Liver (tissue), 9 donors: ENCODE results near the gene FAM3B. TPM values are rescaled to one million over a fixed set of nuclear protein-coding genes. Genes with fewer than 3 reads are reported as not detected.

Experiments
- DNase-seq: peaks from one replicate; pipeline ENCODE4 v3.0.0-alpha.2; 2017; ENCODE audit warnings: low spot score
- H3K27ac ChIP-seq, 2 donors: one replicate each; pipeline ENCODE4 v1.7.0; 2013; ENCODE audit warnings: inconsistent platforms in 2 of 2, low read length in 2 of 2, control low read depth in 1 of 2, low read depth in 1 of 2, mild to moderate bottlenecking in 1 of 2
- H3K27me3 ChIP-seq, 4 donors: one replicate each; pipeline versions ENCODE4 v1.6.1 to v1.7.0; 2013; ENCODE audit warnings: low read length in 3 of 4, inconsistent platforms in 1 of 4, mild to moderate bottlenecking in 1 of 4, moderate library complexity in 1 of 4; ENCODE audit not compliant: control insufficient read depth in 4 of 4, insufficient read depth in 4 of 4
- H3K36me3 ChIP-seq, 4 donors: one replicate each; pipeline versions ENCODE4 v1.6.1 to v1.7.0; 2013; ENCODE audit warnings: low read length in 3 of 4, mild to moderate bottlenecking in 3 of 4, low read depth in 1 of 4, moderate library complexity in 1 of 4; ENCODE audit not compliant: control insufficient read depth in 4 of 4, insufficient read depth in 3 of 4
- H3K4me1 ChIP-seq, 4 donors: one replicate each; pipeline versions ENCODE4 v1.6.1 to v1.7.0; 2013; ENCODE audit warnings: low read length in 3 of 4, mild to moderate bottlenecking in 3 of 4, moderate library complexity in 1 of 4; ENCODE audit not compliant: control insufficient read depth in 4 of 4, insufficient read depth in 4 of 4
- H3K4me3 ChIP-seq, 3 donors: one replicate each; pipeline versions ENCODE4 v1.6.1 to v1.7.0; 2013; ENCODE audit warnings: low read length in 3 of 3, control low read depth in 1 of 3, low read depth in 1 of 3, mild to moderate bottlenecking in 1 of 3
- H3K9ac ChIP-seq, 2 donors: one replicate each; pipeline ENCODE4 v1.7.0; 2013; ENCODE audit warnings: low read length in 2 of 2, mild to moderate bottlenecking in 2 of 2, moderate library complexity in 2 of 2, control low read depth in 1 of 2, low read depth in 1 of 2
- H3K9me3 ChIP-seq, 4 donors: one replicate each; pipeline versions ENCODE4 v1.6.1 to v1.7.0; 2013; ENCODE audit warnings: low read length in 3 of 4; ENCODE audit not compliant: control insufficient read depth in 4 of 4
- EGR1 ChIP-seq, 2 donors: IDR thresholded peaks; 2 replicates each; pipeline ENCODE4 v1.6.1; 2016 to 2018; ENCODE audit warnings: antibody characterized with exemption in 2 of 2, low read depth in 2 of 2
- FOXA1 ChIP-seq: IDR thresholded peaks from 2 replicates; pipeline ENCODE4 v1.6.1; 2016; ENCODE audit warnings: antibody characterized with exemption
- FOXA2 ChIP-seq: IDR thresholded peaks from 2 replicates; pipeline ENCODE4 v1.6.1; 2016; ENCODE audit warnings: antibody characterized with exemption
- GABPA ChIP-seq, 2 donors: IDR thresholded peaks in 1 of 2; conservative IDR thresholded peaks in 1 of 2; 2 replicates each; pipeline ENCODE4 v1.6.1; 2016; ENCODE audit warnings: antibody characterized with exemption in 2 of 2, mild to moderate bottlenecking in 1 of 2, moderate library complexity in 1 of 2
- JUND ChIP-seq, 2 donors: IDR thresholded peaks; 2 replicates each; pipeline ENCODE4 v1.6.1; 2016; ENCODE audit warnings: antibody characterized with exemption in 2 of 2
- NR2F2 ChIP-seq: IDR thresholded peaks from 2 replicates; pipeline ENCODE4 v1.6.1; 2016; ENCODE audit warnings: antibody characterized with exemption
- TAF1 ChIP-seq: conservative IDR thresholded peaks from 2 replicates; pipeline ENCODE4 v1.6.1; 2016; ENCODE audit warnings: antibody characterized with exemption, mild to moderate bottlenecking
- WGBS: extraction: QIAGEN DNeasy Blood & Tissue Kit; methylation state at CpG from one replicate; pipeline ENCODE4 v1.1.7; 2013; 5-methylcytosine and 5-hydroxymethylcytosine counted together
- polyA plus RNA-seq, 2 donors: library from polyadenylated mRNA; stranded (reverse) in 1 of 2; unstranded in 1 of 2; fragments of 200-250 nt in 1 of 2; fragments of >200 nt in 1 of 2; fragmentation: Nextera tagmentation in 1 of 2; extraction: Ambion mirVana in 1 of 2; gene quantifications; one replicate each; pipeline versions ENCODE4 v1.2.1 to v1.2.3, GENCODE V29; 2013 to 2015
- total RNA-seq, 2 donors: library from RNA; depleted of rRNA; stranded (reverse); fragments of >200 nt; gene quantifications; one replicate each; pipeline ENCODE4 v1.2.3, GENCODE V29; 2014
- TF ChIP-seq, protein P1 (sequence below): IDR thresholded peaks from 2 replicates; pipeline ENCODE4 v1.6.1; 2016; ENCODE audit warnings: antibody characterized with exemption
- TF ChIP-seq, protein P2 (sequence below): fragments of 150-350 bp; IDR thresholded peaks from 2 replicates; pipeline ENCODE4 v1.5.1; 2017; ENCODE audit warnings: improper control_type of control experiment, low read depth, low read length; ENCODE audit not compliant: missing input control
- TF ChIP-seq, protein P3 (sequence below): IDR thresholded peaks from 2 replicates; pipeline ENCODE4 v1.6.1; 2016; ENCODE audit warnings: antibody characterized with exemption, mild to moderate bottlenecking
- TF ChIP-seq, protein P4 (sequence below): IDR thresholded peaks from 2 replicates; pipeline ENCODE4 v1.6.1; 2016; ENCODE audit warnings: antibody characterized with exemption
- donor health status: healthy.
- donor health status: healthy.
- donor health status: healthy.
- donor health status: healthy.
- donor health status: healthy.

Gene FAM3B
- total and polyA plus RNA-seq, 4 donors: 0.72 to 18.2 (median 3.4) TPM

DNA sequence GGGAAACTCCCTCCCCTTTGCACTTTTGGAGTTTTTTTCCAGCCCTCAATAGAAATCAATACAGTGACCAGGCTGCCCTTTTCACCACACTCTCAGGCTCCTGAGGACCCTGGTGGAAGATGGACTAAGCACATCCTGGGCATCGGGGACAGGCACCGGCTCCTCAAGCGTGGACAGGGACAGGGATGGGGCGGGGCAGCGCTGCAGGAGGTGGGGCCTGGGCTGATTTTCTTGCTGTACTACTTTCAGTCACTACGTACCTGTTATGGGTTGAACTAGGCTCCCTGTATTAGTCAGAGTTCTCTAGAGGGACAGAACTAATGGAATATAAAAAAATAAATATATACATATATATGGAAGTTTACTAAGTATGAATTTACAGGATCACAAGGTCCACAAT is 47.7 kb downstream of the FAM3B start:
- TF ChIP-seq, protein P1, sequence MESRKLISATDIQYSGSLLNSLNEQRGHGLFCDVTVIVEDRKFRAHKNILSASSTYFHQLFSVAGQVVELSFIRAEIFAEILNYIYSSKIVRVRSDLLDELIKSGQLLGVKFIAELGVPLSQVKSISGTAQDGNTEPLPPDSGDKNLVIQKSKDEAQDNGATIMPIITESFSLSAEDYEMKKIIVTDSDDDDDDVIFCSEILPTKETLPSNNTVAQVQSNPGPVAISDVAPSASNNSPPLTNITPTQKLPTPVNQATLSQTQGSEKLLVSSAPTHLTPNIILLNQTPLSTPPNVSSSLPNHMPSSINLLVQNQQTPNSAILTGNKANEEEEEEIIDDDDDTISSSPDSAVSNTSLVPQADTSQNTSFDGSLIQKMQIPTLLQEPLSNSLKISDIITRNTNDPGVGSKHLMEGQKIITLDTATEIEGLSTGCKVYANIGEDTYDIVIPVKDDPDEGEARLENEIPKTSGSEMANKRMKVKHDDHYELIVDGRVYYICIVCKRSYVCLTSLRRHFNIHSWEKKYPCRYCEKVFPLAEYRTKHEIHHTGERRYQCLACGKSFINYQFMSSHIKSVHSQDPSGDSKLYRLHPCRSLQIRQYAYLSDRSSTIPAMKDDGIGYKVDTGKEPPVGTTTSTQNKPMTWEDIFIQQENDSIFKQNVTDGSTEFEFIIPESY: no peak
- no peak for TF ChIP-seq EGR1 (IDR thresholded peaks at IDR 0.05; ENCODE audit: low read depth in 2 of 2)
- TF ChIP-seq GABPA (IDR thresholded peaks at IDR 0.05 in 1 of 2, conservative IDR thresholded peaks at IDR 0.05 in 1 of 2): no peak
- TF ChIP-seq, protein P2, sequence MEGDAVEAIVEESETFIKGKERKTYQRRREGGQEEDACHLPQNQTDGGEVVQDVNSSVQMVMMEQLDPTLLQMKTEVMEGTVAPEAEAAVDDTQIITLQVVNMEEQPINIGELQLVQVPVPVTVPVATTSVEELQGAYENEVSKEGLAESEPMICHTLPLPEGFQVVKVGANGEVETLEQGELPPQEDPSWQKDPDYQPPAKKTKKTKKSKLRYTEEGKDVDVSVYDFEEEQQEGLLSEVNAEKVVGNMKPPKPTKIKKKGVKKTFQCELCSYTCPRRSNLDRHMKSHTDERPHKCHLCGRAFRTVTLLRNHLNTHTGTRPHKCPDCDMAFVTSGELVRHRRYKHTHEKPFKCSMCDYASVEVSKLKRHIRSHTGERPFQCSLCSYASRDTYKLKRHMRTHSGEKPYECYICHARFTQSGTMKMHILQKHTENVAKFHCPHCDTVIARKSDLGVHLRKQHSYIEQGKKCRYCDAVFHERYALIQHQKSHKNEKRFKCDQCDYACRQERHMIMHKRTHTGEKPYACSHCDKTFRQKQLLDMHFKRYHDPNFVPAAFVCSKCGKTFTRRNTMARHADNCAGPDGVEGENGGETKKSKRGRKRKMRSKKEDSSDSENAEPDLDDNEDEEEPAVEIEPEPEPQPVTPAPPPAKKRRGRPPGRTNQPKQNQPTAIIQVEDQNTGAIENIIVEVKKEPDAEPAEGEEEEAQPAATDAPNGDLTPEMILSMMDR: no peak
- H3K36me3 ChIP-seq: no peaks in the 10 kb centered on the region
- H3K27ac ChIP-seq: no peak overlapping the region
- peaks cover 0 to 4% (median 0%) of the 10 kb centered on the region in 4 donors for H3K4me1 ChIP-seq
- no peak overlapping the region for H3K9ac ChIP-seq
- 81% methylated on average over 6 of the region's 6 CpGs for WGBS
- no peak overlapping the region for H3K4me3 ChIP-seq
- H3K9me3 ChIP-seq: no peaks in the 10 kb centered on the region
- H3K27me3 ChIP-seq: no peaks in the 10 kb centered on the region
- DNase-seq: no peak

DNA sequence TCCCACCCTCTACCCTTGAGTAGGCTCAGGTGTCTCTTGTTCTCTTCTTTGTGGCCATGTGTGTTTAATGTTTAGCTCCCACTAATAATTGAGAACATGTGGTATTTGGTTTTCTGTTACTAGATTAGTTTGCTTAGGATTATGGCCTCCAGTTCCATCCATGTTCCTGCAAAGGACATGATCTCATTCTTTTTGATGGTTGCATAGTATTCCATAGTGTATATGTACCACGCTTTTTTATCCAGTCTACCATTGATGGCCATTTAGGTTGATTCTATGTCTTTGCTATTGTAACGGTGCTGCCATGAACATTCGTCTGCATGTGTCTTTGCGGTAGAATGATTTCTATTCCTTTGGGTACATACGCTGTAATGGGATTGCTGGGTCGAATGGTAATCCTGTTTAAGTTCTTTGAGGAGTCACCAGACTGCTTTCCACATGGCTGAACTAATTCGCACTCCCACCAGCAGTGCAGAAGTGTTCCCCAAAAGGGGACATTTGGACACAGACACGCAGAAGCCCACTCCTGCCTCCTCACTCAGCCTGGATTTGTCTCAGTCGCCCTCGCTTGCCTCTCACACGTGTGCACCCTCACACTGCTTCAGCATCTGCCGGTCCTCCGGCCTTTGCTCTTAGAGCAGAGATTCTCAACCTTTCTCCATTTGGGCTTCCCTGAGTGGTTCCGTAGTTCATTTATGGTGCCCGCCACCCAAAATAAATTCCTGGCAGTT is 48.9 kb downstream of the FAM3B start:
- no peaks in the 10 kb centered on the region for H3K27me3 ChIP-seq
- H3K36me3 ChIP-seq: no peaks in the 10 kb centered on the region
- H3K9me3 ChIP-seq: no peaks in the 10 kb centered on the region
- TF ChIP-seq EGR1 (IDR thresholded peaks at IDR 0.05; ENCODE audit: low read depth in 2 of 2) (no peak), FOXA1 (no peak), NR2F2 (no peak), GABPA (IDR thresholded peaks at IDR 0.05 in 1 of 2, conservative IDR thresholded peaks at IDR 0.05 in 1 of 2) (no peak), JUND (IDR thresholded peaks at IDR 0.05) (no peak), TAF1 (no peak), FOXA2 (no peak)
- TF ChIP-seq, protein P1: no peak
- TF ChIP-seq, protein P3, sequence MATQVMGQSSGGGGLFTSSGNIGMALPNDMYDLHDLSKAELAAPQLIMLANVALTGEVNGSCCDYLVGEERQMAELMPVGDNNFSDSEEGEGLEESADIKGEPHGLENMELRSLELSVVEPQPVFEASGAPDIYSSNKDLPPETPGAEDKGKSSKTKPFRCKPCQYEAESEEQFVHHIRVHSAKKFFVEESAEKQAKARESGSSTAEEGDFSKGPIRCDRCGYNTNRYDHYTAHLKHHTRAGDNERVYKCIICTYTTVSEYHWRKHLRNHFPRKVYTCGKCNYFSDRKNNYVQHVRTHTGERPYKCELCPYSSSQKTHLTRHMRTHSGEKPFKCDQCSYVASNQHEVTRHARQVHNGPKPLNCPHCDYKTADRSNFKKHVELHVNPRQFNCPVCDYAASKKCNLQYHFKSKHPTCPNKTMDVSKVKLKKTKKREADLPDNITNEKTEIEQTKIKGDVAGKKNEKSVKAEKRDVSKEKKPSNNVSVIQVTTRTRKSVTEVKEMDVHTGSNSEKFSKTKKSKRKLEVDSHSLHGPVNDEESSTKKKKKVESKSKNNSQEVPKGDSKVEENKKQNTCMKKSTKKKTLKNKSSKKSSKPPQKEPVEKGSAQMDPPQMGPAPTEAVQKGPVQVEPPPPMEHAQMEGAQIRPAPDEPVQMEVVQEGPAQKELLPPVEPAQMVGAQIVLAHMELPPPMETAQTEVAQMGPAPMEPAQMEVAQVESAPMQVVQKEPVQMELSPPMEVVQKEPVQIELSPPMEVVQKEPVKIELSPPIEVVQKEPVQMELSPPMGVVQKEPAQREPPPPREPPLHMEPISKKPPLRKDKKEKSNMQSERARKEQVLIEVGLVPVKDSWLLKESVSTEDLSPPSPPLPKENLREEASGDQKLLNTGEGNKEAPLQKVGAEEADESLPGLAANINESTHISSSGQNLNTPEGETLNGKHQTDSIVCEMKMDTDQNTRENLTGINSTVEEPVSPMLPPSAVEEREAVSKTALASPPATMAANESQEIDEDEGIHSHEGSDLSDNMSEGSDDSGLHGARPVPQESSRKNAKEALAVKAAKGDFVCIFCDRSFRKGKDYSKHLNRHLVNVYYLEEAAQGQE: no peak
- TF ChIP-seq, protein P4, sequence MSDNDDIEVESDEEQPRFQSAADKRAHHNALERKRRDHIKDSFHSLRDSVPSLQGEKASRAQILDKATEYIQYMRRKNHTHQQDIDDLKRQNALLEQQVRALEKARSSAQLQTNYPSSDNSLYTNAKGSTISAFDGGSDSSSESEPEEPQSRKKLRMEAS: no peak
- 96% methylated on average over 15 of the region's 15 CpGs for WGBS
- H3K4me1 ChIP-seq: peaks cover 0 to 4% (median 0%) of the 10 kb centered on the region in 4 donors
- DNase-seq: no peak
- H3K27ac ChIP-seq: no peak overlapping the region
- no peak overlapping the region for H3K9ac ChIP-seq
- H3K4me3 ChIP-seq: no peak overlapping the region
